ENCODE data around the gene PRPF38A.

GRCh38 chr1:52436817-52437216 is 32.4 kb downstream of the PRPF38A start:
- TF ChIP-seq POLR2A (IDR thresholded peaks at IDR 0.05) (no peak), CTCF (IDR thresholded peaks at IDR 0.05) (no peak)

All from upper lobe of left lung (tissue), 4 donors.